SIG-M5 treated with dmso at 0.1 percent for 504 hours (cell line): ENCODE results near the gene DECR2.
"Not testable (repeated sequence)": the region's sequence is repeated elsewhere in the genome, so short reads cannot be mapped to it uniquely, and the experiment has no call there.

ENCODE experiments used
- DNase-seq: peaks from one replicate; lab custom pipeline; 2025; ENCODE audit not compliant: unreplicated experiment; lab: John Stamatoyannopoulos, UW

The DECR2 gene

GRCh38 chr16:399340-400019 lies 2.2 kb upstream of the DECR2 start:
- DNase-seq: no peak

- no peak for DNase-seq
Measured at GRCh38 chr16:400061-400591, 1.6 kb upstream of the DECR2 start.

GRCh38 chr16:404971-405486 lies 3.3 kb downstream of the DECR2 start:
- no peak for DNase-seq

- DNase-seq: no peak
Measured at GRCh38 chr16:405548-406506, 4.1 kb downstream of the DECR2 start.

GRCh38 chr16:407253-407652 lies 5.6 kb downstream of the DECR2 start:
- DNase-seq: no peak

GRCh38 chr16:410516-411178 lies 9.0 kb downstream of the DECR2 start:
- no peak for DNase-seq

GRCh38 chr16:411576-412265 lies 10.0 kb downstream of the DECR2 start:
- no peak for DNase-seq

GRCh38 chr16:414395-415169 lies 12.9 kb downstream of the DECR2 start:
- no peak for DNase-seq

GRCh38 chr16:415170-415498 lies 13.4 kb downstream of the DECR2 start:
- DNase-seq: not testable (repeated sequence)

- not testable (repeated sequence) for DNase-seq
Measured at GRCh38 chr16:422179-422578, 20.5 kb downstream of the DECR2 start.

- DNase-seq: peak; percentile 25
Measured at GRCh38 chr16:424033-424622, 22.4 kb downstream of the DECR2 start.

GRCh38 chr16:424623-425081 lies 23.0 kb downstream of the DECR2 start:
- no peak for DNase-seq

- peak; percentile 70 for DNase-seq
Measured at GRCh38 chr16:425082-425718, 23.5 kb downstream of the DECR2 start, which contains the start of gene RAB11FIP3. RAB11FIP3 (plus strand) TSS chr16:425649; CDS start chr16:426007, 358 bp downstream.

- DNase-seq: no peak
Measured at GRCh38 chr16:425740-426114, 24.0 kb downstream of the DECR2 start.

GRCh38 chr16:426115-426905 lies 24.6 kb downstream of the DECR2 start:
- no peak for DNase-seq

- peak; percentile 16 for DNase-seq
Measured at GRCh38 chr16:426906-427249, 25.2 kb downstream of the DECR2 start.

- no peak for DNase-seq
Measured at GRCh38 chr16:427250-427649, 25.6 kb downstream of the DECR2 start.

GRCh38 chr16:430904-431303 lies 29.2 kb downstream of the DECR2 start:
- no peak for DNase-seq
